ENCODE measurements around the gene PANX3.
A peak's percentile ranks its signal among the peaks of the same experiment; 100 is the strongest.

DNA sequence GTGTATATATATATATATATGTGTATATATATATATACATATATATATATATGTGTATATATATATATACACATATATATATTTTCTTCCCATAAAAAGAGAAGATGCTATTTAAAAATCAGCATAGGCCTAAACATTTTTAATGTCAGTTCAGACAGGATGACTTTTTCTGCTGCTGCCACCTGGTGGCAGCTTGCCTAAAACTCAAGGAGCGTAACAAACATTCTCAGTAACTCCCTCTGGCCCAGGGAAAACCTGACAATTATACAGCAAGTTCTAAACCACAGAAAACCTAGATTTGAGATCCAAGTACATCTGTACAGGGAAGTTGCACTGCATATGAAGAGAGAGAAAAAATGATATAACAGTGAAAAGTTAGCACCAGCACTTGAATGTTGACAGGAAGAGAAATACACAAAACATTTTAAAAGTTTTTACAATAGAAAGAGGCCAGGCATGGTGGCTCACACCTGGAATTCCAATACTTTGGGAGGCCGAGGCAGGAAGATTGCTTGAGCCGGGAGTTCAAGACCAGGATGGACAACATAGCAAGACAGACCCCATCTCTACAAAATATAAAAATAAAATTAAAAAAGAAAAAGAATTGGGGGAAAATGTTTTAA is 24.9 kb upstream of the PANX3 start:
- no peak for TF ChIP-seq EZH2 (IDR thresholded peaks at IDR 0.05; ENCODE audit: low read length)
- TF ChIP-seq, protein P1, sequence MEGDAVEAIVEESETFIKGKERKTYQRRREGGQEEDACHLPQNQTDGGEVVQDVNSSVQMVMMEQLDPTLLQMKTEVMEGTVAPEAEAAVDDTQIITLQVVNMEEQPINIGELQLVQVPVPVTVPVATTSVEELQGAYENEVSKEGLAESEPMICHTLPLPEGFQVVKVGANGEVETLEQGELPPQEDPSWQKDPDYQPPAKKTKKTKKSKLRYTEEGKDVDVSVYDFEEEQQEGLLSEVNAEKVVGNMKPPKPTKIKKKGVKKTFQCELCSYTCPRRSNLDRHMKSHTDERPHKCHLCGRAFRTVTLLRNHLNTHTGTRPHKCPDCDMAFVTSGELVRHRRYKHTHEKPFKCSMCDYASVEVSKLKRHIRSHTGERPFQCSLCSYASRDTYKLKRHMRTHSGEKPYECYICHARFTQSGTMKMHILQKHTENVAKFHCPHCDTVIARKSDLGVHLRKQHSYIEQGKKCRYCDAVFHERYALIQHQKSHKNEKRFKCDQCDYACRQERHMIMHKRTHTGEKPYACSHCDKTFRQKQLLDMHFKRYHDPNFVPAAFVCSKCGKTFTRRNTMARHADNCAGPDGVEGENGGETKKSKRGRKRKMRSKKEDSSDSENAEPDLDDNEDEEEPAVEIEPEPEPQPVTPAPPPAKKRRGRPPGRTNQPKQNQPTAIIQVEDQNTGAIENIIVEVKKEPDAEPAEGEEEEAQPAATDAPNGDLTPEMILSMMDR (optimal IDR thresholded peaks at IDR 0.05 in 1 of 3, IDR thresholded peaks at IDR 0.05 in 1 of 3, conservative IDR thresholded peaks at IDR 0.05 in 1 of 3; ENCODE audit: extremely low read depth in 1 of 3, insufficient read depth in 2 of 3, low read length in 3 of 3): peak; percentile 51 to 63 (median 59)
